ENCODE measurements around the gene FPR3.

The FPR3 gene

GRCh38 chr19:51794885-51795490, at the start of gene FPR3:
FPR3 (plus strand) TSS chr19:51795157; CDS start chr19:51823749, 28,592 bp downstream.
- ChIA-PET POLR2A (ENCODE audit: low non-redundant PET) (no interaction called here), CTCF (interaction anchor here (0.6 kb wide), 1 partner anchor 1321 kb away, joined by 9 read pairs; no protein-coding TSS in a partner anchor)
- DNase-seq (ENCODE audit: low spot score): no peak
- H3K27ac ChIP-seq: no peak within 1 kb of the TSS
- TF ChIP-seq CTCF (conservative IDR thresholded peaks at IDR 0.05; ENCODE audit: low read depth): no peak

- no peak for TF ChIP-seq CTCF (conservative IDR thresholded peaks at IDR 0.05; ENCODE audit: low read depth)
- ChIA-PET CTCF (interaction anchor here (0.6 kb wide), 1 partner anchor 9 kb away, joined by 4 read pairs; no protein-coding TSS in a partner anchor), POLR2A (ENCODE audit: low non-redundant PET) (no interaction called here)
- H3K27ac ChIP-seq: no peak overlapping the region
- no peak for DNase-seq (ENCODE audit: low spot score)
Measured at GRCh38 chr19:51746731-51747130, 48.2 kb upstream of the FPR3 start.

- H3K27ac ChIP-seq: no peak overlapping the region
- ChIA-PET POLR2A (ENCODE audit: low non-redundant PET) (no interaction called here), CTCF (no interaction called here)
Measured at GRCh38 chr19:51749979-51750378, 45.0 kb upstream of the FPR3 start.

GRCh38 chr19:51750400-51751094, 44.4 kb upstream of the FPR3 start:
- POLR2A ChIA-PET (ENCODE audit: low non-redundant PET): no interaction called here
- no peak for DNase-seq (ENCODE audit: low spot score)
- TF ChIP-seq CTCF (conservative IDR thresholded peaks at IDR 0.05; ENCODE audit: low read depth): no peak
- CTCF ChIA-PET: no interaction called here
- H3K27ac ChIP-seq: no peak overlapping the region

More at GRCh38 chr19:51749979-51750378, 45.0 kb upstream of the FPR3 start:
- DNase-seq (ENCODE audit: low spot score): no peak
- TF ChIP-seq CTCF (conservative IDR thresholded peaks at IDR 0.05; ENCODE audit: low read depth): no peak

GRCh38 chr19:51751655-51752054, 43.3 kb upstream of the FPR3 start, which contains the start of gene FPR1:
FPR1 (minus strand) TSS chr19:51751878; CDS start chr19:51746994, 4,884 bp downstream.
- ChIA-PET POLR2A (ENCODE audit: low non-redundant PET) (no interaction called here), CTCF (no interaction called here)
- DNase-seq (ENCODE audit: low spot score): peak; percentile 5
- no peak within 1 kb of the TSS for H3K27ac ChIP-seq
- TF ChIP-seq CTCF (conservative IDR thresholded peaks at IDR 0.05; ENCODE audit: low read depth): no peak

GRCh38 chr19:51754109-51754508, 40.8 kb upstream of the FPR3 start:
- DNase-seq (ENCODE audit: low spot score): no peak
- ChIA-PET CTCF (no interaction called here), POLR2A (ENCODE audit: low non-redundant PET) (no interaction called here)
- no peak for TF ChIP-seq CTCF (conservative IDR thresholded peaks at IDR 0.05; ENCODE audit: low read depth)
- H3K27ac ChIP-seq: no peak overlapping the region
